HFFc6 (cell line): ENCODE results near the gene ZNF618. TPM values are rescaled to one million over a fixed set of nuclear protein-coding genes. Genes with fewer than 3 reads are reported as not detected.

Source experiments
- DNase-seq: peaks from one replicate; pipeline ENCODE4 v3.0.0-alpha.2; 2018
- H3K27ac Mint-ChIP-seq: 2 replicates; pipeline ENCODE4 v1.8.0; 2020; ENCODE audit warnings: mild to moderate bottlenecking, mixed read lengths
- H3K27me3 Mint-ChIP-seq: 2 replicates; pipeline ENCODE4 v1.8.0; 2021; ENCODE audit warnings: mild to moderate bottlenecking, moderate library complexity, mixed read lengths; ENCODE audit not compliant: insufficient read depth
- H3K36me3 Mint-ChIP-seq: 2 replicates; pipeline ENCODE4 v1.8.0; 2021; ENCODE audit warnings: low read depth, mixed read lengths
- H3K4me1 Mint-ChIP-seq: 2 replicates; pipeline ENCODE4 v1.8.0; 2020; ENCODE audit warnings: low read depth, mixed read lengths
- H3K4me3 Mint-ChIP-seq: 2 replicates; pipeline ENCODE4 v1.8.0; 2020; ENCODE audit warnings: mild to moderate bottlenecking, moderate library complexity, mixed read lengths
- H3K9me3 Mint-ChIP-seq: 2 replicates; pipeline ENCODE4 v1.8.0; 2020; ENCODE audit warnings: mild to moderate bottlenecking, mixed read lengths
- total RNA-seq, 6 experiments: library from RNA; stranded (reverse); fragmentation: NEBNext Ultra II Directional; extraction: Animal tissue kit (Norgen Biotek cat#: 25700); gene quantifications; 2 replicates in 1 of 6; 3 replicates in 5 of 6; pipeline ENCODE4 v1.2.3, GENCODE V29; 2021
- TF ChIP-seq, protein P1 (sequence below): fragments of 200-600 bp; sonication (generic); IDR thresholded peaks from 2 replicates; pipeline ENCODE4 v1.5.0; 2021; ENCODE audit warnings: antibody characterized with exemption, mild to moderate bottlenecking

Gene ZNF618
- total RNA-seq, 6 experiments from 2014 or later, result 9.4 to 13.6 (median 11.5) TPM

DNA sequence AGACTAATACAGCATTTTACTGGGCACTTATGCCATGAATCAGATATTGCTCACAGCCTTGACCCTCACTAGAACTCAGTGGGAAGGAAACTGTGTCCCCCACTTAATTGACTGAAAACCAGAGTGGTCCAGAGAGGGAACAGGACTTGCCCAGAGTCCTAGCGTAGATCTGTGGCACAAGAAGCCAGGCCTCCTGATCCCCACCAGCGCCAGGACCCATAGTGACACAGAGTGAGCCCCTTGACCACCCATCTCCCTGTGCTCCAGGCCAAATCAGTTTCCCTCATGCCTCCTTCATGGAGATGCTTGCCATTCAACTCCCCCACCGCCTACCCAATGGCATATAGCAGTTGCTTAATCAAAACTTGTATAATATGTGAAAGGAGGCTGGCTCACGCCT lies 214.7 kb downstream of the ZNF618 start:
- Mint-ChIP-seq H3K27ac (no peak overlapping the region), H3K27me3 (peaks cover 25% of the 10 kb centered on the region), H3K4me3 (no peak overlapping the region), H3K9me3 (no peaks in the 10 kb centered on the region), H3K4me1 (peaks cover 5% of the 10 kb centered on the region; the same call in 1 of the 2 replicates), H3K36me3 (no peaks in the 10 kb centered on the region)
- TF ChIP-seq, protein P1, sequence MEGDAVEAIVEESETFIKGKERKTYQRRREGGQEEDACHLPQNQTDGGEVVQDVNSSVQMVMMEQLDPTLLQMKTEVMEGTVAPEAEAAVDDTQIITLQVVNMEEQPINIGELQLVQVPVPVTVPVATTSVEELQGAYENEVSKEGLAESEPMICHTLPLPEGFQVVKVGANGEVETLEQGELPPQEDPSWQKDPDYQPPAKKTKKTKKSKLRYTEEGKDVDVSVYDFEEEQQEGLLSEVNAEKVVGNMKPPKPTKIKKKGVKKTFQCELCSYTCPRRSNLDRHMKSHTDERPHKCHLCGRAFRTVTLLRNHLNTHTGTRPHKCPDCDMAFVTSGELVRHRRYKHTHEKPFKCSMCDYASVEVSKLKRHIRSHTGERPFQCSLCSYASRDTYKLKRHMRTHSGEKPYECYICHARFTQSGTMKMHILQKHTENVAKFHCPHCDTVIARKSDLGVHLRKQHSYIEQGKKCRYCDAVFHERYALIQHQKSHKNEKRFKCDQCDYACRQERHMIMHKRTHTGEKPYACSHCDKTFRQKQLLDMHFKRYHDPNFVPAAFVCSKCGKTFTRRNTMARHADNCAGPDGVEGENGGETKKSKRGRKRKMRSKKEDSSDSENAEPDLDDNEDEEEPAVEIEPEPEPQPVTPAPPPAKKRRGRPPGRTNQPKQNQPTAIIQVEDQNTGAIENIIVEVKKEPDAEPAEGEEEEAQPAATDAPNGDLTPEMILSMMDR, result no peak
- no peak for DNase-seq

DNA sequence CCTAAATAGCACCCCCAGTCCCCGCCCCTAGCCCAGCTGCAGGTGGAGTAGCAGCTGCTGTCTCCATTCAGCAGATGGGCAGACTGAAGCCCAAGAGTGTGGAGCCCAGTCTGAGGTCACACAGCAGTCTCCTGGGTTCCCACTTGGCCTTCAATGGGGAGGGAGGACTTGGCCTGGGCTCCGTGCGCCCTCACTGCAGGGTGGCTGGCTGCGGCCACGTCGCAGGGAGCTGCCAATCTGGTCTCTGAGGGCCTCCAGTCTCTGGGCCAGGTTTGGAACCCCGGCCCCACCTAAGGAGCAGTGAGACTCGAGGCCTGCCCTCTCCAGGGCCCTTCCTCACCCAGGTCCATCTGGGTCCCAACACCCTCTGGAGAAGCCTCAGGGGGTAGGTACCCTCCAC lies 215.6 kb downstream of the ZNF618 start:
- Mint-ChIP-seq H3K4me1 (no peaks in the 10 kb centered on the region), H3K27ac (no peak overlapping the region), H3K4me3 (no peak overlapping the region), H3K27me3 (peaks cover 26% of the 10 kb centered on the region), H3K36me3 (no peaks in the 10 kb centered on the region), H3K9me3 (no peaks in the 10 kb centered on the region)
- no peak for DNase-seq
- TF ChIP-seq, protein P1, result no peak

DNA sequence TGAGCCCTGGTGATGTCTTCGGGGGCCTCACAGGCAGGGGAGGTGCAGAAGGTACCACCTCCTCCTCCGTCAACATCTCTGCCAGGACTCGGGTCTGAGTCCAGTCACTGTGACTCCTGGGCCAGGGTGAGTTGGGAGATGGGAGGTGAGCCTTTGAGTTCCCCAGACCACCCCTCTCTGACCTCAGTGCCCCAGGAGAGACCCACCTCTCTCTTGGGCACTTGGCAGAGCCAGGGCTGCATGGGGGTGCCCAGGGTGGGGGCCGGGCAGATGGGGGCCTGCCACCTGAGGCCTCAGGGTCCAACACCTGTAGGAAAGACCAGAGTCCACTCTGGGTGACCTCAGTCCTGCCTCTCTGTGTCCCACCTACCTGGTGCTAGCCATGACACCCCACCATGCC lies 216.2 kb downstream of the ZNF618 start:
- Mint-ChIP-seq H3K27me3 (peaks cover 25% of the 10 kb centered on the region), H3K27ac (no peak overlapping the region), H3K4me1 (no peaks in the 10 kb centered on the region), H3K4me3 (no peak overlapping the region), H3K36me3 (no peaks in the 10 kb centered on the region), H3K9me3 (no peaks in the 10 kb centered on the region)
- DNase-seq, result no peak
- TF ChIP-seq, protein P1, result no peak

DNA sequence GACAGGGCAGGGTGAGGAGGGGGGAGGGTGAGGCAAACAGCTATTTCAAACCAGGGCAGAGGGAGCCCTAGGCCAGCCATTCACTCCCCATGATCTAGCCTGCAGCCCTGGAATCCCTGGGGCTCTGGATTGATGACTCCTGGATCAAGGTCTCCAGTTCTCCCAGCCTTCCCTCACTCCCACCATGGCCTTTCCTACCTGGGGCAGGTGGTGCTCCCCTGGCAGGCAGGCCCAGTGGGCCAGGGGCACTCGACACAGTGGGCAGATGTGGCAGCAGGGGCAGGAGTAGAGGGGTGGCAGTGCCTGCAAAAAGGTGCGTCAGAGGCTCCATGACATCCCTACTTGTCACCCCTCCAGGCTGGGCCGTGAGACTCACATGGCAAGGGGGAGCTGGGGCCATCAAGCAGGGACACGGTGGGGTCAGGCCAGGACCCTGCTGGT lies 216.9 kb downstream of the ZNF618 start:
- no peak overlapping the region for H3K4me3 Mint-ChIP-seq
- no peak for DNase-seq
- peaks cover 26% of the 10 kb centered on the region for H3K27me3 Mint-ChIP-seq
- H3K9me3 Mint-ChIP-seq, result no peaks in the 10 kb centered on the region
- no peak overlapping the region for H3K27ac Mint-ChIP-seq
- H3K36me3 Mint-ChIP-seq, result no peaks in the 10 kb centered on the region
- no peaks in the 10 kb centered on the region for H3K4me1 Mint-ChIP-seq
- TF ChIP-seq, protein P1, result no peak

DNA sequence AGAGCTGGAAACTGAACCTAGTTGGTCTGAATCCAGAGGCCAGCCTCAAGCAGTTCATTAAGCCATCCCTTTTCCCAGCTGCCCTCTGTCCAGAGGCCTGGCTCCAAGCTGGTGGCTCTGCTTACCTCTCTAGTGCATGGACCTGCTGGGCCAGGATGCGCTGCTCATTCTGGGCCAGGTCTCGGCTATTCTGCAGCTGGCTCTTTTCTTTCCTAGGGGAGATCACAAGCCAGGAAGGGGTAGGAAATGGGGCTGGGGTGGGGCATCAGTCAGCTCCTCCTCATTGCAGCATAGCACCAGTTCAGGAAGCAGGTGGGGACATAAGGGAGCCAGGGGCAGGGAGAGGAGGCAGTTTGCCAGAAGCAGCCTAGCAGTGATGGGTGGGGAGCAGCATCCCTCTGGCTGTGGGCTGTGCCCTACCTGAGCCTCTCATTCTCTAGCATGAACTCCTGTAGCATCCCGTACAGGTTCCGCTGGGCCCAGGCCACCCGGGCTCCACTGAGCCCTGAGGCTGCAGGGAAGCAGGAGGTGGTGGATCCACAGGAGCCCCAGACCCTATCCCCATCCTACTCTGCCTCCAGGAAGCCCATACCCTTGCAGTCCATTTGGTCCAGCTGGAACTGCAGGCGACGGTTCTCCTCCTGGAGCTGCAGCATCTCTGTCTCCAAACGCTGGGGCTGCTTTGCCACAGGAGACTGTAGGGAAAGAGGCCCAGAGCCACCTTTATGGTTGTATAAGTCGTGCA lies 217.8 kb downstream of the ZNF618 start:
- Mint-ChIP-seq H3K27me3 (peaks cover 21% of the 10 kb centered on the region), H3K27ac (no peak overlapping the region)
- TF ChIP-seq, protein P1, result no peak

More for the DNA sequence above, 217.8 kb downstream of the ZNF618 start:
- DNase-seq, result no peak
- Mint-ChIP-seq H3K4me1 (no peaks in the 10 kb centered on the region), H3K9me3 (no peaks in the 10 kb centered on the region), H3K36me3 (no peaks in the 10 kb centered on the region), H3K4me3 (no peak overlapping the region)
